Middle frontal gyrus (tissue), 1 donor: ENCODE measurements around the gene SF1.
"Not testable (repeated sequence)": the region's sequence is repeated elsewhere in the genome, so short reads cannot be mapped to it uniquely, and the experiment has no call there.

Source experiments
- DNase-seq: peaks from one replicate; pipeline ENCODE4 v3.0.0-alpha.2; 2015; ENCODE audit warnings: low spot score; ENCODE audit errors: extremely low spot score

SF1 gene, protein sequence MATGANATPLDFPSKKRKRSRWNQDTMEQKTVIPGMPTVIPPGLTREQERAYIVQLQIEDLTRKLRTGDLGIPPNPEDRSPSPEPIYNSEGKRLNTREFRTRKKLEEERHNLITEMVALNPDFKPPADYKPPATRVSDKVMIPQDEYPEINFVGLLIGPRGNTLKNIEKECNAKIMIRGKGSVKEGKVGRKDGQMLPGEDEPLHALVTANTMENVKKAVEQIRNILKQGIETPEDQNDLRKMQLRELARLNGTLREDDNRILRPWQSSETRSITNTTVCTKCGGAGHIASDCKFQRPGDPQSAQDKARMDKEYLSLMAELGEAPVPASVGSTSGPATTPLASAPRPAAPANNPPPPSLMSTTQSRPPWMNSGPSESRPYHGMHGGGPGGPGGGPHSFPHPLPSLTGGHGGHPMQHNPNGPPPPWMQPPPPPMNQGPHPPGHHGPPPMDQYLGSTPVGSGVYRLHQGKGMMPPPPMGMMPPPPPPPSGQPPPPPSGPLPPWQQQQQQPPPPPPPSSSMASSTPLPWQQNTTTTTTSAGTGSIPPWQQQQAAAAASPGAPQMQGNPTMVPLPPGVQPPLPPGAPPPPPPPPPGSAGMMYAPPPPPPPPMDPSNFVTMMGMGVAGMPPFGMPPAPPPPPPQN

DNA sequence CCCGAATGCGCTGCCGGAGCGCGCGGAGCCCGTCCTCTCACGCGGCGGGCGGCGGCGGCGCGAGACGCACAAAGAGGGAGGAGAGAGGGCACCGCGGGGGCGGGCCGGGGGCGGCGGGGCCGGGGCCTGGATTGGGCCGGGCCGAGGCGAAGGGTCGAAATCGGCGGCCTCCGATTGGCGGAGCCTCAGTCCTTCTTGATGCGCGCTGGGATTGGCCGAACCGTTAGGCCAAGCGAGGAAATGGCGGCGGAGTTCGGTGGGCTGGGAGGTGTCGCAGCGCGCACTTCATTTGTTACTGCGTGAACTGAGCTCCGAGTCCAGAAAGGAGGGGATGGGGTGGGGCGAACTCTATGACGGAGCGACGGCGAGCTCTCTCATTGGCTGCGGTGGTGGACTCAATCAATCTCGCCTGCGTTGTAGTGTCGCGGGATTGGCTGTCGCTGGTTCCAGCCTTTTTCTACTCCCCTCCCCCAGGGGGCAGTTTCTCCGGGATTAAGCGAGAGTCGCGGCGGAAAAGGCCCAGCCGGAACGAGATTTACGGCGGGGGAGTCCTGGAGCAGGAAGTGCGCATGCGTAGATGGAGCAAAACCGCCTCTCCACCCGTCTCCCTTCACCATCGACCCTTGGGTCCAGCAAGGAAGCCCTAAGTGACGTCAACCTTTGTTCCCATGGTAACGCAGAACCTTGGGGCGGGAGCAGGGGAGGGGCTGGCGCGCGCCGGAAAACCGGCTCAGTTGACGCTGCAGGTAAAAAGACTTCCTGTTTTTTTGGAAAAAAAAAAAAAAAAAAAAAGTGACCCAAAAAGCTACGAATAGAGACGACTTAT, at the start of gene SF1:
Gene SF1, minus strand, starts transcription at position 70 of the 826 bp plus-strand sequence. CDS start 150 bp downstream, outside the sequence.
- peak; percentile 100 for DNase-seq

GRCh38 chr11:64827451-64827839, 49.1 kb upstream of the SF1 start:
- DNase-seq, result no peak

DNA sequence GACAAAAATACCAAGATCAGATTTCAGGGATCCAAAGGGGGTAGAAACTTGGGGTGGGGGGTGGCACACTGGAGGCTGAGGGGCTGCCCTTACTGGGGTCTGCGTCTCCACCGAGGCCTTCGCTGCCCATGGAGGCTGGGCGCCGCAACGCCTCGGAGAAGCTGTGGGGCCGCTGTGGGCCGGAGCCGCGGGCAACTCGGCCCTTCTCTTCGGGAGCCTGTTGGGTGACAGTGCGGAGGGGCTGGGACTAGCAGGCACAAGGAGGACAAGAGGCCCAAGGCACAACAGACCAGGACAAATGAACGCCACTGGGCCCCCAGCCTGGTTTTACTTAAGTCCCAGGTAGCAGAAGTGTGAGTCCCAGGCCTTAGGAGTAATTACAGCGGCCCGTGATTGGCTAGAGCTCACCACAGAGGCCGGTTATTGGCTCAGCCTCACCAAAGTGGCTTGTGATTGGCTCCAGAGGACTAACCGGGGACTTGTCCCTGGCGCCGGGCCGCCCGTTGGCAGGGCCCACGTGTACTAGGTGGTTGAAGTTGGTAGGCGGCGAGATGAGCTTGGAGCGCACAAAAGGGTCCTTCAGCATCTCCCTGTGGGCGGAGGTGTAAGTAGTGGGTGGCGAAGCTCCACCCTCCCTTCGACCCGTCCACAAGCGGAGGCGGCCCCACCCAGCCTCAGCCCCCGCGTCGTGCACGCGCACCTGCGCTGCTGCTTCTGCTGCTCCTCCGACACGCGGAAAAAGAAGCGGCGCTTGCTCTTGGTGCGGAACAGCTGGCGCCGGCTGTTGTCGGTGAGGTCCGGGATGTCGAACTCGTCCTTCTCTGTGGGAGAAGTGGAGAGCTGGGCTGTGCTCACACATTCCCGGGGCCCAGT, 48.5 kb upstream of the SF1 start:
- DNase-seq, result no peak

DNA sequence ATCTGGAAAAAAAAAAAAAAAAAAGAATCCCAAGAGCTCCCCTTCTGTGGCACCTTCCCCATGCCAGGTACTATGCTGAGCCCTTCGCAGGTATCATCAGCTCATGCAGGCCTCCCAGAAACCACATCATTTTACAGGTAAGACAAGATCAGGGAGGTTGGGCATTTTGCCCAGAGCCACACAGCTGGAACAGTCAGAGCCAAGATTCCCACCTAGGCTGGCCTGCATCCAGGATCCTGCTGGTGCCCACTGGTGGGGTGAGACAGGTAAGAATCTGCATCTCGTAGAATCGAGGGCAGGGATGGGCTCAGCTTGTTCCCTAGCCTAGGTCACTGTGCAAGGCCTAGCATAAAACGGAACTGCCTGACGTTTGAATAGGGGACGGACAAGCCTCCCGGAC, 47.7 kb upstream of the SF1 start:
- no peak for DNase-seq

- no peak for DNase-seq
Observed at GRCh38 chr11:64823568-64824119, 45.3 kb upstream of the SF1 start.

- no peak for DNase-seq
Observed at GRCh38 chr11:64817476-64817875, 39.1 kb upstream of the SF1 start.

DNA sequence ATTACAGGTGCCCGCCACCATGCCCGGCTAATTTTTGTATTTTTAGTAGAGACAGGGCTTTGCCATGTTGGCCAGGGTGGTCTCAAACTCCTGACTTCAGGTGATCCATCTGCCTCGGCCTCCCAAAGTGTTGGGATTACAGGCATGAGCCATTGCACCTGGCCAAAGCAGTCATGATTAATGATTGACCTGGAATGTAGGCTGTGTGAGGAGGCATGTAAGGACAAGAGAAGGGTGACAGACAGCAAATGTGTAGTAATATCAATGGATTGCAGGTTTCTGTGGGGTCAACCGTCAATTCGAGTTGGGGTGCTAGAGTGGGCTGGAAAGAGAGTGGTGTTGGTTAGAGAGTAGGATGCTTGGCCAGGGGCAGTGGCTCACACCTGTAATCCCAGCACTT, 37.1 kb upstream of the SF1 start:
- DNase-seq, result not testable (repeated sequence)

GRCh38 chr11:64814712-64815187, 36.4 kb upstream of the SF1 start:
- DNase-seq, result no peak

DNA sequence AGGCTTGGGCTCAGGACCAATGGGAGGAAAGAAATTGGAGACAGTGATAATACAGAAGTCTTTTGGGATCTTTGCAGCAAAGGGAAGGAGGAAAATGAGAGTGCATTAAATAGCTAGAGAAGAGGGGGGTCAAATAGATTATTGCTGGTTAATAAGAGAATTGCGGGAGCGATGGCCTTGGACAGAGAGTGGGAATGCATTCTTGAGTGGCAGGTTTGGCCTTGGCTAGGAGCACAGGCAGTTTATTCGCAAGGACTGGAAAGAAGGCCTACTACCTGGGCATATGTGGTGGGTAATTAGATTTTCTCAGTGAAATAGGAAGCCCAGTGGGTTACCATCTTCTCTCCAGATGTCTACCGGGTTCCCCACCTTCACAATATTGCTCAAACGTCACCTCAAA, 35.5 kb upstream of the SF1 start:
- DNase-seq, result no peak

DNA sequence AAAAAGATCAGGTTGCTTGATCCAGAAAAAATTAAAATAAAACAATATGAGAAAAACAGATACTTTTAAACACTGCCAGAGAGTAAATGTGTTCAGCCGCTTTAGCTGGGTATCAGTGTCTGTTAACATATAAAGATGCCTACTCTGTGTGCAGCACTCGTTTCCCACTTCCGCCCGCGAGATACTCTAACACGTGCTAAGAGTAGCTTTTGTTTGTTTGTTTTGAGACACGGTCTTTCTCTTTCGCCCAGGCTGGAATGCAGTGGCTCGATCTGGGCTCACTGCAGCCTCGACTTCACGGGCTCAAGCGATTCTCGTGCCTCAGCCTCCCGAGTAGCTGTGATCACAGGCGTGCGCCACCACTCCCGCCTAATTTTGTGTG, 32.5 kb upstream of the SF1 start:
- no peak for DNase-seq

DNA sequence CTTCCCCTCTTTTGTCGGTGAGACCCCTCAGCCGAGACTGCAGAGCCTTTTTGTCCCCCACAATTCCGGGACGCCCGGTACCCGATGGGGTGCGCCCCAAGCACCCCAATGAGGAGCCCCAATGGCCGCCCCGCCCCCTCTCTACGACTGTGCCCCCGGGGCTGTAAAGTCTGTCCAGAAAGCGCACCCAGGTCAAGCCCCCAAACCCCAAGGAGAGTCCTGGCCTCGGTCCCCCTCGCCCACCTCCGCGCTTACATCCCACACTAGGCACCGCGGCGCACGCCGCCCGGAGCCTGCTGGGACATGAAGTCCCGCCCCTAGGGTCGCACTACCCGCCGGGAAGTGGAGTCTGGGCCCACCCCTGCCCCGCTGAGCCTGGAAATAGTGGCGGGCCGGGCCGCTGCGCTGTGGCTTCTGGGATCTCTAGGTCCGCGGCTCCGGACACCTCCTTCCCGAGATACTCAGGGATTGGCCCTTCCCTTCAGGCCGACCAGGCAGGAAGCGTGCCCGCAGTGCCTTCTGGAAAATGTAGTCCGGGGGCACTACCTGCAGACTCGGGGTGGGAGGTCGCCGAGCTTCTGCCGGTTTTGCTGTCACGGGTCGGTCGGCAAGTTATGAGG, 32.0 kb upstream of the SF1 start, which contains the start of gene MEN1:
Gene MEN1, minus strand, starts transcription at position 281 of the 620 bp plus-strand sequence. CDS start 442 bp downstream, outside the sequence.
- peak; percentile 93 for DNase-seq

DNA sequence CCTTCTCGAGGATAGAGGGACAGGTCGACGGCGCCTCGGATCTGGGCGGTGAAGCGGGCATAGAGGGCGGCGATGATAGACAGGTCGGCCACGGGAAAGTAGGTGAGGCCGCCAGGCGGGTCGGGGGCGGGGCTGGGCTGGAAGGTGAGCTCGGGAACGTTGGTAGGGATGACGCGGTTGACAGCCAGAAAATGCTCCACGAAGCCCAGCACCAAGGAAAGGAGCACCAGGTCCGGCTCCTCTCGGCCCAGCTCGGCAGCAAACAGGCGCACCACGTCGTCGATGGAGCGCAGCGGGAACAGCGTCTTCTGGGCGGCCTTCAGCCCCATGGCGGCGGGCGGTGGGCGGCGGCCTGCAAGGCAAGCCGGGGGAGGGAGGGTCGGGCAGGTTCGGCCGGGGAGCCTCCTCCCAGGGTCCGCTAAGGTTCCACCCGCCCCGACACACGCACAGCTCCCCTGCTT, 31.5 kb upstream of the SF1 start:
- DNase-seq, result no peak

GRCh38 chr11:64805481-64805880, 27.1 kb upstream of the SF1 start:
- DNase-seq, result no peak

DNA sequence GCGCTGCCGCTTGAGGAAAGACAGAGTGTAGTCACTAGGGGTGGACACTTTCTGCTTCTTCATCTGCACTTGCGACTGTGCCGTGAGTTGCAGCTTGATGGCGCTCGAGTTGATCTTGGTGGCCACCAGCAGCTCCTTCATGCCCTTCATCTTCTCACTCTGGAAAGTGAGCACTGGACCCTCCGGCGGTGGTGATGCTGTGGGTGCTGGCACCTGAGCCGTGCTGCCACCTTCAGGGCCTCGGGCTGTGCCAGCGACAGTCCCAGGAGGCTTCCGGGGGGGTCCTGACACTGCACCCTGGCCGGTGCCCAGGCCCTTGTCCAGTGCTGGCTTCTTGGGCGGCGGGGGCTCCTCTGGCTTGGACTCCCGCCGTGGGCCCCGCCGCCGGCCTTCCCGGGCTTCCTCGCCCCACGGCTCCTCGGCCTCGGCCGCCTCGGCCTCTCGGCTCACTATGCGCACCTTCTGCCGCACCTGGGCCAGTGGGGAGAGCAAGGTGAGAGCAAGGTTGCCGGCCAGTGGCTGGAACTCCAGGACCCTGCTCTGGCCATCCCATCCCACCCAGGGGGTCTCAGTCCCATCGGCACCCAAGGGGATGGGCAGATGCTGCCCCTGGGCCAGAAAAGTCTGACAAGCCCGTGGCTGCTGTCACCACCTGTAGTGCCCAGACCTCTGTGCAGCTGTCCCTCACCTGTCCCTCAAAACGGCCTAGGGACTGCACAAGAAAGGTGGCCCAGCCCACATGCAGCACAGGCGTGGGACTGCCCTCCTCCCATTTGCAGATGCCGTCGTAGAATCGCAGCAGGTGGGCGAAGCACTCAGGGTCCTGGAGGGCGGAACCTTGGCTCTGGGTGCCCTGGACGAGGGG, 26.2 kb upstream of the SF1 start:
- DNase-seq, result no peak

DNA sequence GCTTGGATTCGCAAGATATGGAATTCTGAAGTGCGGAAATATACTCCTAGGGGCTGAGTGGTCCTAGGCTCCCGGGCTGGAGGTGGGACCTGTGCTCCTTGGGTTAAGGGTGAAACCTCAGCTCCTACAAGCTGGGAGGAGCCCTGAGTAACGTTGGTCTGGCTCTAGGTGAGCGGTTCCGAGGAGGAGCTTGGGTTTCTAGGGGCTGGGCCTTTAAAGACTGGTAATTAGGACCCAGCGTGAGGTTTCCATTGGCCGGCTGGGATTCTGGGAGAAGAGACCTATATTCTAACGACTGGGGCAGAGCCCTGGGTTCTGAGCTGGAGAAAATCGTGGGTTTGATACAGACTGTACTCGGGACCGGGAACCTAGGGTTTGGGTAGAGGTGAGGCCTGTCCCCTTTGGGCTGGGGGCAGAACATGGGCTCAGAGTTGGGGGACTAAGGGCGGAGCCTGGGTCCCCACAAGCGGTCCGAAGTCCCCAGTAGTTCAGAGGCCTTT, 25.6 kb upstream of the SF1 start:
- no peak for DNase-seq

- DNase-seq, result peak; percentile 74
Observed at GRCh38 chr11:64803158-64803845, 25.0 kb upstream of the SF1 start, which contains the start of gene MAP4K2. Gene MAP4K2, minus strand, starts transcription at chr11:64803214. Its CDS starts 65 bp downstream, at chr11:64803149.

- DNase-seq, result no peak
Observed at GRCh38 chr11:64802370-64803157, 24.2 kb upstream of the SF1 start.
